Measurements from ENCODE around the gene DAGLA.

DNA sequence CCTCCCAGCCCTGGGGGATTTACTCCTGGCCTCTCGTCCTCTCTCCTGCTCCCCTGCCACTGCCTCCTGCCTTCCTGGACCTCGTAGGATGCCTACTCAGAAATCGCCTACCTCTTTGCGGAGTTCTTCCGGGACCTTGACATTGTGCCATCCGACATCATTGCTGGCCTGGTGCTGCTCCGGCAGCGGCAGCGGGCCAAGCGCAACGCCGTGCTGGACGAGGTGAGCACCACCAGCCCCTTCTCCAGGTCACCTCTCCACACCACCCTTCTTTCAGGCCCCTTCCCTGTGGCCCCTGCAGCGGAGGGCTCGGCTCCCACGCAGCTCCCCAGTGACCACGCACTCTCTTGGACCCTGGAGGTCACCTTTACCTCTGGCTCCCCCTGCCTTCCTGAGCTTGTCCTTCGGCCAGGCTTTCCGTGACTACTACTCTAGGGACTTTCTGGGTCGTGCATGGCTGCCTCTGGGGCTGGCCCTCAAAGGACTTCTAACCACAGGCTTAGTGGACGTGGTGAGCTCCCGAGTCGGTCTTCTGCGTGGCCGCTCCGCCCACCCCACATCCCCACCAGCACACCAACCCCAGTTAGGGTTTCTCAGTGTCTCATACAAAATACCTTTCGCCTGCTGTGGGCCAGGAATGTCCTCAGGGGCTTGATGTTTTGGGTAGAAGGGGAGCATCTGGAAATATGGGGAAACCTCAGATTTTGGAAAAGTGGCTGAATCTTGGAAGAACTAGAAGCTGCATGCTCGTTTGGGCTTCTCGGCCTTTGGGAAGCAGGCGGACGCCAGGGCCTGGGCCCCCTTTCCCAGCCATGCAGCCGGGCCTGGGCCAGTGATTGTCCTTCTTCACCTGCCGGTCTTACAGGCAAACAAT, 48.1 kb downstream of the DAGLA start:
- TF ChIP-seq, protein P1, sequence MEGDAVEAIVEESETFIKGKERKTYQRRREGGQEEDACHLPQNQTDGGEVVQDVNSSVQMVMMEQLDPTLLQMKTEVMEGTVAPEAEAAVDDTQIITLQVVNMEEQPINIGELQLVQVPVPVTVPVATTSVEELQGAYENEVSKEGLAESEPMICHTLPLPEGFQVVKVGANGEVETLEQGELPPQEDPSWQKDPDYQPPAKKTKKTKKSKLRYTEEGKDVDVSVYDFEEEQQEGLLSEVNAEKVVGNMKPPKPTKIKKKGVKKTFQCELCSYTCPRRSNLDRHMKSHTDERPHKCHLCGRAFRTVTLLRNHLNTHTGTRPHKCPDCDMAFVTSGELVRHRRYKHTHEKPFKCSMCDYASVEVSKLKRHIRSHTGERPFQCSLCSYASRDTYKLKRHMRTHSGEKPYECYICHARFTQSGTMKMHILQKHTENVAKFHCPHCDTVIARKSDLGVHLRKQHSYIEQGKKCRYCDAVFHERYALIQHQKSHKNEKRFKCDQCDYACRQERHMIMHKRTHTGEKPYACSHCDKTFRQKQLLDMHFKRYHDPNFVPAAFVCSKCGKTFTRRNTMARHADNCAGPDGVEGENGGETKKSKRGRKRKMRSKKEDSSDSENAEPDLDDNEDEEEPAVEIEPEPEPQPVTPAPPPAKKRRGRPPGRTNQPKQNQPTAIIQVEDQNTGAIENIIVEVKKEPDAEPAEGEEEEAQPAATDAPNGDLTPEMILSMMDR (IDR thresholded peaks at IDR 0.05): no peak
- no peak for TF ChIP-seq POLR2A (IDR thresholded peaks at IDR 0.05)
